Effector memory CD4-positive, alpha-beta T cell (primary cell): Measurements from ENCODE around the gene NMUR1.

ENCODE experiments used
- DNase-seq, 3 donors: peaks; one replicate each; pipeline ENCODE4 v3.0.0-alpha.2; 2020
- H3K27ac ChIP-seq: 2 replicates; pipeline ENCODE4 v1.7.0; 2013; ENCODE audit warnings: mild to moderate bottlenecking, low read length, moderate library complexity; ENCODE audit not compliant: insufficient read depth, poor library complexity, severe bottlenecking
- H3K27me3 ChIP-seq: replicated peaks from 2 replicates; pipeline ENCODE4 v1.7.0; 2013; ENCODE audit warnings: mild to moderate bottlenecking, low read length; ENCODE audit not compliant: insufficient read depth, control insufficient read depth, poor library complexity, severe bottlenecking
- H3K36me3 ChIP-seq: 2 replicates; pipeline ENCODE4 v1.7.0; 2013; ENCODE audit warnings: mild to moderate bottlenecking, low read length, moderate library complexity; ENCODE audit not compliant: control insufficient read depth, insufficient read depth
- H3K4me1 ChIP-seq: 2 replicates; pipeline ENCODE4 v1.7.0; 2013; ENCODE audit warnings: low read length, mild to moderate bottlenecking; ENCODE audit not compliant: control insufficient read depth, insufficient read depth, poor library complexity, severe bottlenecking
- H3K4me3 ChIP-seq: 2 replicates; pipeline ENCODE4 v1.7.0; 2013; ENCODE audit warnings: low read length, low read depth, mild to moderate bottlenecking; ENCODE audit not compliant: insufficient read depth, poor library complexity, severe bottlenecking
- H3K9me3 ChIP-seq: 2 replicates; pipeline ENCODE4 v1.7.0; 2013; ENCODE audit warnings: mild to moderate bottlenecking, low read length, moderate library complexity; ENCODE audit not compliant: control insufficient read depth

The NMUR1 gene

GRCh38 chr2:231539991-231540390, 9.7 kb upstream of the NMUR1 start:
- H3K27ac ChIP-seq = no peak overlapping the region
- DNase-seq = no peak
- H3K4me3 ChIP-seq = no peak overlapping the region
- H3K4me1 ChIP-seq = no peaks in the 10 kb centered on the region
- H3K36me3 ChIP-seq = no peaks in the 10 kb centered on the region
- no peaks in the 10 kb centered on the region for H3K9me3 ChIP-seq
- H3K27me3 ChIP-seq = no peaks in the 10 kb centered on the region

GRCh38 chr2:231535961-231536360, 5.7 kb upstream of the NMUR1 start:
- no peaks in the 10 kb centered on the region for H3K27me3 ChIP-seq
- no peak overlapping the region for H3K4me3 ChIP-seq
- no peak for DNase-seq
- no peaks in the 10 kb centered on the region for H3K36me3 ChIP-seq
- no peaks in the 10 kb centered on the region for H3K4me1 ChIP-seq
- H3K27ac ChIP-seq = no peak overlapping the region
- H3K9me3 ChIP-seq = no peaks in the 10 kb centered on the region

GRCh38 chr2:231533777-231534125, 3.5 kb upstream of the NMUR1 start:
- Histone ChIP-seq H3K9me3 (no peaks in the 10 kb centered on the region), H3K4me3 (no peak overlapping the region), H3K4me1 (peaks cover 7% of the 10 kb centered on the region), H3K27ac (no peak overlapping the region), H3K27me3 (no peaks in the 10 kb centered on the region), H3K36me3 (no peaks in the 10 kb centered on the region)
- no peak for DNase-seq

GRCh38 chr2:231533086-231533776, 3.0 kb upstream of the NMUR1 start:
- Histone ChIP-seq H3K27ac (no peak overlapping the region), H3K4me1 (peaks cover 7% of the 10 kb centered on the region), H3K4me3 (no peak overlapping the region), H3K36me3 (no peaks in the 10 kb centered on the region), H3K9me3 (no peaks in the 10 kb centered on the region), H3K27me3 (no peaks in the 10 kb centered on the region)
- DNase-seq = no peak

GRCh38 chr2:231532756-231533035, 2.5 kb upstream of the NMUR1 start:
- Histone ChIP-seq H3K27me3 (no peaks in the 10 kb centered on the region), H3K4me1 (peaks cover 7% of the 10 kb centered on the region), H3K36me3 (no peaks in the 10 kb centered on the region), H3K27ac (no peak overlapping the region), H3K9me3 (no peaks in the 10 kb centered on the region), H3K4me3 (no peak overlapping the region)
- no peak for DNase-seq

GRCh38 chr2:231531883-231532755, 1.9 kb upstream of the NMUR1 start:
- H3K4me3 ChIP-seq = no peak overlapping the region
- H3K27me3 ChIP-seq = no peaks in the 10 kb centered on the region
- H3K36me3 ChIP-seq = no peaks in the 10 kb centered on the region
- no peaks in the 10 kb centered on the region for H3K9me3 ChIP-seq
- DNase-seq = no peak
- no peak overlapping the region for H3K27ac ChIP-seq
- H3K4me1 ChIP-seq = peaks cover 7% of the 10 kb centered on the region

- Histone ChIP-seq H3K27me3 (no peaks in the 10 kb centered on the region), H3K9me3 (no peaks in the 10 kb centered on the region), H3K27ac (no peak overlapping the region), H3K36me3 (no peaks in the 10 kb centered on the region), H3K4me3 (no peak overlapping the region), H3K4me1 (peaks cover 13% of the 10 kb centered on the region)
- DNase-seq = no peak
Observed at GRCh38 chr2:231531466-231531865, 1.2 kb upstream of the NMUR1 start.

GRCh38 chr2:231528636-231529030, 1.6 kb downstream of the NMUR1 start:
- no peaks in the 10 kb centered on the region for H3K36me3 ChIP-seq
- H3K27me3 ChIP-seq = no peaks in the 10 kb centered on the region
- H3K9me3 ChIP-seq = no peaks in the 10 kb centered on the region
- no peak overlapping the region for H3K27ac ChIP-seq
- no peak overlapping the region for H3K4me3 ChIP-seq
- no peak for DNase-seq
- peaks cover 34% of the 10 kb centered on the region for H3K4me1 ChIP-seq

- Histone ChIP-seq H3K4me1 (peaks cover 38% of the 10 kb centered on the region), H3K27ac (no peak overlapping the region), H3K4me3 (no peak overlapping the region), H3K9me3 (no peaks in the 10 kb centered on the region), H3K36me3 (no peaks in the 10 kb centered on the region), H3K27me3 (no peaks in the 10 kb centered on the region)
- DNase-seq = no peak
Observed at GRCh38 chr2:231527955-231528635, 2.1 kb downstream of the NMUR1 start.

GRCh38 chr2:231527091-231527395, 3.2 kb downstream of the NMUR1 start:
- DNase-seq = no peak
- H3K9me3 ChIP-seq = no peaks in the 10 kb centered on the region
- H3K4me1 ChIP-seq = peaks cover 38% of the 10 kb centered on the region
- no peaks in the 10 kb centered on the region for H3K36me3 ChIP-seq
- H3K27me3 ChIP-seq = no peaks in the 10 kb centered on the region
- H3K27ac ChIP-seq = no peak overlapping the region
- H3K4me3 ChIP-seq = no peak overlapping the region
